ENCODE results near the gene RGS5. TPM values are rescaled to one million over a fixed set of nuclear protein-coding genes. Genes with fewer than 3 reads are reported as not detected.
A peak's percentile ranks its signal among the peaks of the same experiment; 100 is the strongest.

RGS5 gene
- total and polyA plus RNA-seq, 2 donors (not counting 3 experiments of a cell fraction or from before 2014, with no cell fraction given): 287 to 770 TPM

GRCh38 chr1:163147019-163147418 lies 55.7 kb downstream of the RGS5 start:
- CTCF ChIA-PET: interaction anchor here (1.1 to 2.5 kb wide), 10 partner anchors 13 to 299 kb away, joined by 3 to 12 read pairs (median 4); no protein-coding TSS in a partner anchor
- peak overlapping the region; percentile 32 for H3K9ac ChIP-seq (replicated peaks; ENCODE audit: extremely low read depth, insufficient read depth, low read length)

More at GRCh38 chr1:163147019-163147418, 55.7 kb downstream of the RGS5 start:
- Histone ChIP-seq H3K9me3 (replicated peaks; ENCODE audit: control insufficient read depth, insufficient read depth, low read length) (no peaks in the 10 kb centered on the region), H3K79me2 (ENCODE audit: control insufficient read depth, insufficient read depth, low read length) (no peaks in the 10 kb centered on the region), H3K4me3 (replicated peaks in 1 of 3; ENCODE audit: insufficient read depth in 1 of 3, low read depth in 1 of 3, low read length in 3 of 3) (no peak overlapping the region), H3K27ac (ENCODE audit: insufficient read depth, low read depth, low read length) (peak overlapping the region; percentile 72), H2AFZ (ENCODE audit: low read depth, low read length) (no peak overlapping the region), H4K20me1 (replicated peaks; ENCODE audit: control insufficient read depth, extremely low read depth, insufficient read depth, low read length) (no peaks in the 10 kb centered on the region), H3K9me1 (replicated peaks; ENCODE audit: control insufficient read depth, extremely low read depth, insufficient read depth, low read length) (no peaks in the 10 kb centered on the region), H3K27me3 (ENCODE audit: control insufficient read depth in 2 of 2, insufficient read depth in 2 of 2, low read length in 2 of 2) (no peaks in the 10 kb centered on the region), H3K4me2 (ENCODE audit: insufficient read depth, low read length) (peak overlapping the region; percentile 13), H3K36me3 (ENCODE audit: control insufficient read depth in 2 of 2, extremely low read depth in 1 of 2, insufficient read depth in 2 of 2, low read length in 2 of 2) (peaks cover 0 to 12% of the 10 kb centered on the region in 2 experiments), H3K4me1 (ENCODE audit: control insufficient read depth, extremely low read depth, insufficient read depth, low read length) (peaks cover 13% of the 10 kb centered on the region)
- dilution Hi-C loops (cut with MboI; ENCODE audit: extremely low pct_ligation_motif_present, low sequenced_read_pairs): no loop called here
- intact Hi-C loops (cut with micrococcal nuclease): loop anchor here (1.0 to 2.0 kb wide), 3 partner anchors 14 to 74 kb away; no protein-coding TSS in a partner anchor
- peak; percentile 83 for FAIRE-seq
- POLR2A ChIA-PET: interaction anchor here (1.3 kb wide), 1 partner anchor 21 kb away, joined by 4 read pairs; no protein-coding TSS in a partner anchor
- no TSS peak for BruUV-seq (replicated peaks)
- TF ChIP-seq POLR2AphosphoS5 (IDR thresholded peaks at IDR 0.05; ENCODE audit: insufficient read depth, low read depth, low read length) (peak; percentile 64), CTCF (IDR thresholded peaks at IDR 0.05; ENCODE audit: extremely low read depth in 1 of 2, insufficient read depth in 1 of 2, low read depth in 1 of 2, low read length in 2 of 2) (no peak), FOS (IDR thresholded peaks at IDR 0.05; ENCODE audit: borderline replicate concordance, insufficient read depth, low read length) (peak; percentile 62), GATA2 (IDR thresholded peaks at IDR 0.05; ENCODE audit: insufficient read depth, insufficient read length, low read depth, low read length) (peak; percentile 97), EZH2 (IDR thresholded peaks at IDR 0.05; ENCODE audit: borderline replicate concordance, low read depth, low read length, severe bottlenecking) (no peak), POLR2A (IDR thresholded peaks at IDR 0.05; ENCODE audit: low read depth, low read length) (no peak), JUN (IDR thresholded peaks at IDR 0.05; ENCODE audit: borderline replicate concordance, insufficient read depth, insufficient read length, low read depth) (peak; percentile 78), MAX (IDR thresholded peaks at IDR 0.05; ENCODE audit: insufficient read depth, insufficient read length) (no peak), MYC (IDR thresholded peaks at IDR 0.05; ENCODE audit: low read depth, low read length) (no peak)
- peak; percentile 90 for DNase-seq (ENCODE audit: low read depth, low spot score)
